ENCODE data around the gene FAT1. TPM values are rescaled to one million over a fixed set of nuclear protein-coding genes. Genes with fewer than 3 reads are reported as not detected.
A peak's percentile ranks its signal among the peaks of the same experiment; 100 is the strongest.

FAT1 gene
- total RNA-seq, 4 donors from 2014 or later, result 21.0 to 109 (median 76.4) TPM

DNA sequence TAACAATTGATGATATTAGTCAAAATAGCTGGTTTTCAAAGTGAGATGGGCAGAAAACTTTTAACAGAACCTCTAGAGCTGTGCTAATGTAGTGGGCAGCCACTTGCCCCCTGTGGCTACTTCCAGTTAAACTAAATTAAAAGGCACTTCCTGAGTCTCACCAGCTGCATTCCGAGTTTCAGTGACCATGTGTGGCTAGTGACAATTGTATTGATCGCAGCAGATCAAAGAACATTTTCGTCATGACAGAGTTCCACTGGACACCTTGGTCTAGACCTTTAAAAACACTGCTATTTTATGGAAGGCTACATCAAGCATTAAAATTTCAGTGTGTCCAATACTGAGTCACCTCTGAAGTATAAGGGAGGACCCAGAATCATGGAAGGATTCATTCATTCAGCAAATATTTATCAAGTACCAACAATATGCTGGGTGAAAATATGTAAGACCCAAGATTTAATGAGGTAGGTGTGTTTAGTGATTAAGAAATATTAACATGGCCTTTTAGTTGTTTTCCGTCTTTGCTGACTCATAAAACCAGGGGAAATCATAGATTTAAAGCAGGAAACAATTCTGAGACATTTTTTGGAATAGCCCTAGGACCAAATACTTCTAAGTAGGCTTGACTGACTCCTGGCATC, 5.1 kb upstream of the FAT1 start:
- Histone ChIP-seq H3K36me3 (no peaks in the 10 kb centered on the region), H3K27ac (peak overlapping the region in 1 of 4 donors; percentile 32), H3K4me1 (peaks cover 0 to 45% (median 0%) of the 10 kb centered on the region in 3 donors), H3K4me3 (no peak overlapping the region), H3K9me3 (no peaks in the 10 kb centered on the region), H3K27me3 (peaks cover 0 to 45% (median 0%) of the 10 kb centered on the region in 4 donors)
- TF ChIP-seq, protein P1, sequence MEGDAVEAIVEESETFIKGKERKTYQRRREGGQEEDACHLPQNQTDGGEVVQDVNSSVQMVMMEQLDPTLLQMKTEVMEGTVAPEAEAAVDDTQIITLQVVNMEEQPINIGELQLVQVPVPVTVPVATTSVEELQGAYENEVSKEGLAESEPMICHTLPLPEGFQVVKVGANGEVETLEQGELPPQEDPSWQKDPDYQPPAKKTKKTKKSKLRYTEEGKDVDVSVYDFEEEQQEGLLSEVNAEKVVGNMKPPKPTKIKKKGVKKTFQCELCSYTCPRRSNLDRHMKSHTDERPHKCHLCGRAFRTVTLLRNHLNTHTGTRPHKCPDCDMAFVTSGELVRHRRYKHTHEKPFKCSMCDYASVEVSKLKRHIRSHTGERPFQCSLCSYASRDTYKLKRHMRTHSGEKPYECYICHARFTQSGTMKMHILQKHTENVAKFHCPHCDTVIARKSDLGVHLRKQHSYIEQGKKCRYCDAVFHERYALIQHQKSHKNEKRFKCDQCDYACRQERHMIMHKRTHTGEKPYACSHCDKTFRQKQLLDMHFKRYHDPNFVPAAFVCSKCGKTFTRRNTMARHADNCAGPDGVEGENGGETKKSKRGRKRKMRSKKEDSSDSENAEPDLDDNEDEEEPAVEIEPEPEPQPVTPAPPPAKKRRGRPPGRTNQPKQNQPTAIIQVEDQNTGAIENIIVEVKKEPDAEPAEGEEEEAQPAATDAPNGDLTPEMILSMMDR (IDR thresholded peaks at IDR 0.05), result no peak
- no peak for TF ChIP-seq POLR2A (IDR thresholded peaks at IDR 0.05)
- 39 to 45% methylated on average over 4 of the region's 4 CpGs for WGBS, 2 donors
- no peak for DNase-seq
- intact Hi-C loops (cut with DNase I), result no loop called here

DNA sequence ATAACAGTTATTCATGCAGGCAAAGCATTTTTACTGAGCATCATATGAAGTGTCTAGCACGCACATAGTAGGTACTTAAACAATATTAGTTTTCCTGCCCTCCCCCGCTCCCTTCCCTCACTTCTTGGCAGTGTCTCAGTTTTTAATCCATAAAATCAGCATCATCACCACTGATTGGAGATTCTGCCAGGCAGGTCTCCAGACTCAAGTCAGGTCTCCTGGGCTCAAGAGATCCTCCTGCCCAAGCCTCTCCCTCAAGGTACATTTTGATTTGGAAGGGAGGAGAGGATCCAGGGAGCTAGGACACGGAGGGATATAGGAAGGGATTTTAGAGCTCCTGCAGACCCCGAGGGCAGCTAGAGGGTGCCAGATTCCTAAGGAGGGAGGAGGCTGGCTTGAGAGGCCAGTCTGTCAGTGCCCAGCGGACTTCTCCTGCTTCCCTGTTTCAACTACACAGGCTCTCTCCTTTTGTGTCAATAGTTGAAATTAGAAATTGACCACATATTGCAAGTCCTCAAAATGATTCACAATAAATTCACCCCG, 4.4 kb upstream of the FAT1 start:
- H3K4me1 ChIP-seq, result peaks cover 0 to 49% (median 0%) of the 10 kb centered on the region in 3 donors
- 46% methylated on average over 6 of the region's 6 CpGs for WGBS, 2 donors
- H3K9me3 ChIP-seq, result no peaks in the 10 kb centered on the region
- peaks cover 0 to 52% (median 0%) of the 10 kb centered on the region in 4 donors for H3K27me3 ChIP-seq
- H3K4me3 ChIP-seq, result no peak overlapping the region
- intact Hi-C loops (cut with DNase I), result no loop called here
- no peak overlapping the region for H3K27ac ChIP-seq
- TF ChIP-seq, protein P1 (IDR thresholded peaks at IDR 0.05), result no peak
- TF ChIP-seq POLR2A (IDR thresholded peaks at IDR 0.05), result no peak
- H3K36me3 ChIP-seq, result no peaks in the 10 kb centered on the region
- no peak for DNase-seq

DNA sequence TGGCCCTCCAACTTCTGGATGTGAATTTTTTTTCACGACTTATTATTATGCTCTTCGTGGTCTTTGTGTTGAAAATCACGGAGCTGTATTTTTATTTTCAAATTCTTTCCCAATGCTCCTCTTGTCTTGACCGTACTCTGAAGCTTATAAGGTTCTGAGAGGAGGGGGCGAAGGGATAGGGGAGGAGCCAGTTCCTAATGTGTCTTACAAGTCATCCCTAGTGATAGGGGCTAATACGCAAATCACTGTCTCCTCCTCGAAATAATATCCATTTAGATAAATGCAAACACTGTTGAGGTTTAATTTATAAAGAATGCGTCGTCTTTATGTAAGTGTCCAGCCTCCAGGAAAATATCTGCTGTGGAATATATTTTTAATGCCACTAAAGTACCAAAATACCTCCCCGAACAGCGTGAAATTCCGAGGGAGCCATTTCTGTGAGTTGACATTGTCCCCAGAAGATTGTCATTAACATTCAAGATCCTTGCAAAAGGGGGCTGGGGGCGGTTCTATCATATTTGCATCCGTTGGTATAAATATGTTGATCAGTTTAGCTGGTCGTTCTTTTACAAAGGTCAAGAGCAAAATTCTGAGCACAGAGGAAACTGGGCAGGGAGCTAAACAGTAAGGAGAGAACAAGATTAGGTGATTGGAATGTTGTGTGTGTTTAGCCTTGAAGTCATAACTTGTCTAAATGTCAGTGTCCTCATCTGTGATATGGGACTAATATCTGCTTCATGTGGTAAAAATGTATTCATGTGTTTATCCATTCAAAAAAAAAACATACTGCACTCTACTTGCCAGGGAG, 3.7 kb upstream of the FAT1 start:
- TF ChIP-seq, protein P1 (IDR thresholded peaks at IDR 0.05), result no peak
- TF ChIP-seq POLR2A (IDR thresholded peaks at IDR 0.05), result no peak
- H3K9me3 ChIP-seq, result no peaks in the 10 kb centered on the region
- WGBS, 2 donors, result 7 to 16% methylated on average over 15 of the region's 15 CpGs
- H3K4me1 ChIP-seq, result peaks cover 0 to 56% (median 0%) of the 10 kb centered on the region in 3 donors
- H3K27ac ChIP-seq, result peak overlapping the region; percentile 88 to 92 (median 91)
- no peak for DNase-seq
- intact Hi-C loops (cut with DNase I), result no loop called here
- H3K36me3 ChIP-seq, result no peaks in the 10 kb centered on the region
- peaks cover 0 to 53% (median 0%) of the 10 kb centered on the region in 4 donors for H3K27me3 ChIP-seq
- peak overlapping the region; percentile 75 to 94 (median 87) for H3K4me3 ChIP-seq

DNA sequence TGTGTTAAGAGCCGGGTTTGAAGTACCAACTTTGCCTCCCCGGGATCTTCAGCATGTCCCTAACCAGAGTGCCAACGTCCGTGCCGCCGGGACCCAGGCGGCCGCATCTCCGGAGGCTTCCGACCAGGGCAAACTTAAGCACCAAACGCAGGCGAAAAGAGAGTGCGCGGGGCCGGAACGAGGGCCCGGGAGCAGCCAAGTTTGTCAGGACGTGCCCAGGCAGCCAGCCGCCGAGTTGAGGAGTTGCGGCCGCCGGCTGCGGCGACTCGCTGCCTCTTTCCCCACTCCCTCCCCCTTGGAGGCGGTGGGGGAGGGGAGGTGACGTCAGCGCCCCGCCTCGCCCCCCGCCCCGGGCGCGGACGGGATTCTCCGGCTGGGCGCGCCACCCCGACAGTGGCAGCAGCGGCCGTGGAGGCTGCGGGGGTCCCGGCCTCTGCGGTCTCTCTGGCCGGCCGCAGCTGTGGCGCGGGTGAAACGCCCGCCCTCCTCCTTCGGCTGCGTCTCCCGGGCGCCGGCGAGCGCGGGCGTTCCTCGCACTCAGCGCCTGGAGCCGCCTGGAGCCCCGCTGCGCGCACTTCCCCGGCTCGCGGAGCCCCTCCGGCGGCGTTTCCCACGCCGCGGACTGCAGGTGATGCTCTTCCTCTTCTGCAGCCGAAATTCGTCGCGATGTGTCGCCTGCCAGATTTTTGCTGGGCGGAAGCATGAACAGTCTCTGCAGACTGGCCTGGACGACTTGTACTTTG, 2.9 kb upstream of the FAT1 start:
- TF ChIP-seq, protein P1 (IDR thresholded peaks at IDR 0.05), result no peak
- TF ChIP-seq POLR2A (IDR thresholded peaks at IDR 0.05), result peak in 1 of 4 donors; percentile 82
- H3K4me1 ChIP-seq, result peaks cover 0 to 62% (median 0%) of the 10 kb centered on the region in 3 donors
- no peaks in the 10 kb centered on the region for H3K9me3 ChIP-seq
- no peaks in the 10 kb centered on the region for H3K36me3 ChIP-seq
- peaks cover 0 to 58% (median 0%) of the 10 kb centered on the region in 4 donors for H3K27me3 ChIP-seq
- H3K27ac ChIP-seq, result peak overlapping the region; percentile 88 to 92 (median 91)
- DNase-seq, result no peak
- intact Hi-C loops (cut with DNase I), result no loop called here
- peak overlapping the region; percentile 75 to 94 (median 87) for H3K4me3 ChIP-seq
- 2 to 3% methylated on average over 7 to 11 of the region's 82 CpGs for WGBS, 2 donors

Data from esophagus squamous epithelium (tissue), 5 donors.